Measurements from ENCODE around the gene ASB6. TPM values are rescaled to one million over a fixed set of nuclear protein-coding genes. Genes with fewer than 3 reads are reported as not detected.
A peak's percentile ranks its signal among the peaks of the same experiment; 100 is the strongest.

ASB6 gene
- total and polyA plus RNA-seq, 2 of the 13 experiments (the other 11 are each of a cell fraction or from before 2014, with no cell fraction given) = 8.2 to 8.4 TPM

DNA sequence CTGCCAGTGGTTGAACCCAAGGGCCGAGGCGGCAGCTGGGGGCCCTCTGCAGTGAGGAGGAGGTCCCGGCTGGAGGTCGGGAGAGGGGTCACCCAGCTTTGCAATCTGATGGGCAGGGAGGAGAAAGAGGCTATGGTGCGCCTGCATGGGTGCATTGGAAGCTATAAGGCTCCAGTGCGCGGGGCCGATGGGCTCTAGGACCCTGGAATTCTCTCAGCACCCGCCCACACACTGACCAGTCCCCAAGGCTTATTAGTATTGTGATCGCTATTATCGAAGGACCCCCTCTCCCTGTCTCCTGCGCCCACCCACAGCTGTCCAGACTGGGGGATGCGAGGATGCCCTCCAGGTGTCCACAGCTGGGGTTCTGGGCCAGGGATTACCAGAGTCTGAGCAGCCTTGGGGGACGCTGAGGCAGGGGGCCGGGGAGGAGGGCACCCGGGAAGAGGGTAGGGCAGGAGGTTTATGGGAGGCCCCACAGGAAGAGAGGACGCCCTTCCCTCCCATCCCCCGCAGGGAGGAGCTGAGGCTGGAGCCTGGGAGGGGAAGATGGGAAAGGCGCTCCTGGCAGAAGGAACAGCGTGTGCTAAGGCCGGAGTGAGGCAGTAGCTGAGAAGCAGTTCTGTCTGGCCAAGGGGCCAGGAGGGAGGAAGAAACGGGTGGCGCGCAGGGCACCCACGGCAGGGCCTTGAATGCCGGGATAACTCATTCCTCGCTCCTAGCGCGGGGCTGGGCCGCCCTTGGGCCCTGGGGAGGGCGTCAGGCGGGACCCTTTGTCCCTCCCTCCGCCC is 45.2 kb downstream of the ASB6 start (continued):
- TF ChIP-seq, protein P1, sequence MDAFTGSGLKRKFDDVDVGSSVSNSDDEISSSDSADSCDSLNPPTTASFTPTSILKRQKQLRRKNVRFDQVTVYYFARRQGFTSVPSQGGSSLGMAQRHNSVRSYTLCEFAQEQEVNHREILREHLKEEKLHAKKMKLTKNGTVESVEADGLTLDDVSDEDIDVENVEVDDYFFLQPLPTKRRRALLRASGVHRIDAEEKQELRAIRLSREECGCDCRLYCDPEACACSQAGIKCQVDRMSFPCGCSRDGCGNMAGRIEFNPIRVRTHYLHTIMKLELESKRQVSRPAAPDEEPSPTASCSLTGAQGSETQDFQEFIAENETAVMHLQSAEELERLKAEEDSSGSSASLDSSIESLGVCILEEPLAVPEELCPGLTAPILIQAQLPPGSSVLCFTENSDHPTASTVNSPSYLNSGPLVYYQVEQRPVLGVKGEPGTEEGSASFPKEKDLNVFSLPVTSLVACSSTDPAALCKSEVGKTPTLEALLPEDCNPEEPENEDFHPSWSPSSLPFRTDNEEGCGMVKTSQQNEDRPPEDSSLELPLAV (CRISPR knock-in tag; conservative IDR thresholded peaks at IDR 0.05; ENCODE audit: low read depth) = no peak
- TF ChIP-seq, protein P2, sequence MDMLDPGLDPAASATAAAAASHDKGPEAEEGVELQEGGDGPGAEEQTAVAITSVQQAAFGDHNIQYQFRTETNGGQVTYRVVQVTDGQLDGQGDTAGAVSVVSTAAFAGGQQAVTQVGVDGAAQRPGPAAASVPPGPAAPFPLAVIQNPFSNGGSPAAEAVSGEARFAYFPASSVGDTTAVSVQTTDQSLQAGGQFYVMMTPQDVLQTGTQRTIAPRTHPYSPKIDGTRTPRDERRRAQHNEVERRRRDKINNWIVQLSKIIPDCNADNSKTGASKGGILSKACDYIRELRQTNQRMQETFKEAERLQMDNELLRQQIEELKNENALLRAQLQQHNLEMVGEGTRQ (IDR thresholded peaks at IDR 0.05; ENCODE audit: low read depth, low read length) = no peak
- TF ChIP-seq, protein P2 (CRISPR knock-in tag; IDR thresholded peaks at IDR 0.05; ENCODE audit: borderline replicate concordance) = no peak
- TF ChIP-seq ZNF432 (CRISPR knock-in tag; IDR thresholded peaks at IDR 0.05; ENCODE audit: borderline replicate concordance) (no peak), FOXM1 (CRISPR knock-in tag; IDR thresholded peaks at IDR 0.05) (no peak), MEIS1 (CRISPR knock-in tag; IDR thresholded peaks at IDR 0.05; ENCODE audit: borderline replicate concordance) (no peak), ZNF660 (CRISPR knock-in tag; IDR thresholded peaks at IDR 0.05; ENCODE audit: borderline replicate concordance, low read depth) (no peak), ZNF282 (IDR thresholded peaks at IDR 0.05; ENCODE audit: partially characterized antibody) (no peak), MYNN (CRISPR knock-in tag; IDR thresholded peaks at IDR 0.05; ENCODE audit: low read depth) (no peak), RBM39 (IDR thresholded peaks at IDR 0.05; ENCODE audit: low read depth, low read length, poor library complexity, severe bottlenecking) (no peak), KAT8 (CRISPR knock-in tag; IDR thresholded peaks at IDR 0.05) (no peak; the same call in none of the 2 replicates), AKAP8 (CRISPR knock-in tag; IDR thresholded peaks at IDR 0.05) (peak; percentile 26; the same call in 1 of the 2 replicates), ZKSCAN1 (IDR thresholded peaks at IDR 0.05; ENCODE audit: low read length) (no peak), ZSCAN22 (CRISPR knock-in tag; IDR thresholded peaks at IDR 0.05) (peak; percentile 61; the same call in 1 of the 2 replicates), NFKBIZ (CRISPR knock-in tag; IDR thresholded peaks at IDR 0.05) (no peak), MAFK (conservative IDR thresholded peaks at IDR 0.05 in 1 of 2, IDR thresholded peaks at IDR 0.05 in 1 of 2; ENCODE audit: low read length in 2 of 2) (no peak), SIX1 (CRISPR knock-in tag; IDR thresholded peaks at IDR 0.05; ENCODE audit: borderline replicate concordance) (no peak), ZFYVE20 (CRISPR knock-in tag; IDR thresholded peaks at IDR 0.05; ENCODE audit: borderline replicate concordance, low read depth) (no peak), ZNF550 (CRISPR knock-in tag; IDR thresholded peaks at IDR 0.05; ENCODE audit: borderline replicate concordance) (no peak), ZSCAN20 (CRISPR knock-in tag; IDR thresholded peaks at IDR 0.05; ENCODE audit: borderline replicate concordance) (no peak)
- TF ChIP-seq, protein P3, sequence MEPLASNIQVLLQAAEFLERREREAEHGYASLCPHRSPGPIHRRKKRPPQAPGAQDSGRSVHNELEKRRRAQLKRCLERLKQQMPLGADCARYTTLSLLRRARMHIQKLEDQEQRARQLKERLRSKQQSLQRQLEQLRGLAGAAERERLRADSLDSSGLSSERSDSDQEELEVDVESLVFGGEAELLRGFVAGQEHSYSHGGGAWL (CRISPR knock-in tag; IDR thresholded peaks at IDR 0.05) = no peak; the same call in 1 of the 2 replicates
